GM23338 (cell line): Measurements from ENCODE around the gene MPC2. TPM values are rescaled to one million over a fixed set of nuclear protein-coding genes. Genes with fewer than 3 reads are reported as not detected.
A peak's percentile ranks its signal among the peaks of the same experiment; 100 is the strongest.

ENCODE experiments used
- ATAC-seq: fragments of 200-7000 bp; cut with Tn5 transposase; 3 replicates; pipeline ENCODE4 v1.9.1; 2020
- DNase-seq: peaks from one replicate; pipeline ENCODE4 v3.0.0-alpha.2; 2015; ENCODE audit warnings: low spot score
- H2AFZ ChIP-seq: fragments of 200-600 bp; sonication (generic); 2 replicates; pipeline ENCODE4 v1.8.0; 2016; ENCODE audit warnings: antibody characterized with exemption, mild to moderate bottlenecking, moderate library complexity
- H3F3A ChIP-seq: fragments of 200-600 bp; sonication (generic); replicated peaks from 2 replicates; pipeline ENCODE4 v1.8.0; 2017; ENCODE audit warnings: antibody characterized with exemption, mixed run types, low read depth
- H3K27ac ChIP-seq: fragments of 200-600 bp; sonication (generic); 2 replicates; pipeline ENCODE4 v1.6.1; 2016; ENCODE audit warnings: low read depth
- H3K27me3 ChIP-seq: fragments of 200-600 bp; sonication (generic); 2 replicates; pipeline ENCODE4 v1.8.0; 2016; ENCODE audit warnings: mild to moderate bottlenecking, mixed run types, moderate library complexity; ENCODE audit not compliant: insufficient read depth
- H3K36me3 ChIP-seq: fragments of 200-600 bp; sonication (generic); 2 replicates; pipeline ENCODE4 v1.8.0; 2016; ENCODE audit warnings: mild to moderate bottlenecking; ENCODE audit not compliant: insufficient read depth
- H3K4me1 ChIP-seq: fragments of 200-600 bp; sonication (generic); 2 replicates; pipeline ENCODE4 v1.8.0; 2016; ENCODE audit warnings: mild to moderate bottlenecking, moderate library complexity; ENCODE audit not compliant: insufficient read depth
- H3K4me2 ChIP-seq: fragments of 200-600 bp; sonication (generic); 2 replicates; pipeline ENCODE4 v1.7.1; 2017; ENCODE audit warnings: mixed run types
- H3K4me3 ChIP-seq: fragments of 200-600 bp; sonication (generic); 2 replicates; pipeline ENCODE4 v1.6.1; 2016; ENCODE audit warnings: mixed run types
- H3K79me2 ChIP-seq: fragments of 200-600 bp; sonication (generic); replicated peaks from 2 replicates; pipeline ENCODE4 v1.8.0; 2017; ENCODE audit warnings: mild to moderate bottlenecking; ENCODE audit not compliant: insufficient read depth
- H3K9me2 ChIP-seq: fragments of 200-600 bp; sonication (generic); 2 replicates; pipeline ENCODE4 v1.8.0; 2017; ENCODE audit not compliant: insufficient read depth
- H4K20me1 ChIP-seq: fragments of 200-600 bp; sonication (generic); replicated peaks from 2 replicates; pipeline ENCODE4 v1.8.0; 2017; ENCODE audit warnings: mild to moderate bottlenecking; ENCODE audit not compliant: insufficient read depth
- H3K27ac Mint-ChIP-seq: 2 replicates; pipeline ENCODE4 v1.8.0; 2020; ENCODE audit warnings: inconsistent platforms, mild to moderate bottlenecking, moderate library complexity, mixed read lengths
- H3K27me3 Mint-ChIP-seq: 3 replicates; pipeline ENCODE4 v1.8.0; 2022; ENCODE audit warnings: low read depth, mild to moderate bottlenecking, moderate library complexity, mixed read lengths, inconsistent platforms; ENCODE audit not compliant: insufficient read depth, poor library complexity
- H3K36me3 Mint-ChIP-seq: 3 replicates; pipeline ENCODE4 v1.8.0; 2021; ENCODE audit warnings: low read depth, mild to moderate bottlenecking, inconsistent platforms, moderate library complexity, mixed read lengths
- H3K4me1 Mint-ChIP-seq: 3 replicates; pipeline ENCODE4 v1.8.0; 2020; ENCODE audit warnings: mild to moderate bottlenecking, inconsistent platforms, mixed read lengths
- H3K4me3 Mint-ChIP-seq: 3 replicates; pipeline ENCODE4 v1.8.0; 2021; ENCODE audit warnings: moderate library complexity, mild to moderate bottlenecking, inconsistent platforms, mixed read lengths
- H3K9me3 Mint-ChIP-seq: 3 replicates; pipeline ENCODE4 v1.8.0; 2020; ENCODE audit warnings: moderate library complexity, mild to moderate bottlenecking, inconsistent platforms, mixed read lengths
- CREB1 ChIP-seq: fragments of 250-450 bp; sonication (Bioruptor Pico); IDR thresholded peaks from 2 replicates; pipeline ENCODE4 v1.5.0; 2020; ENCODE audit warnings: low read depth, mild to moderate bottlenecking, moderate library complexity
- CTCF ChIP-seq, 2 experiments: fragments of 200-600 bp in 1 of 2; sonication (generic) in 1 of 2; conservative IDR thresholded peaks; 2 replicates each; pipeline versions ENCODE4 v1.5.1 to v1.6.1; 2016 to 2017; ENCODE audit warnings: antibody characterized with exemption in 2 of 2, low read depth in 2 of 2, mild to moderate bottlenecking in 2 of 2, moderate library complexity in 1 of 2
- ETS1 ChIP-seq: IDR thresholded peaks from 2 replicates; pipeline ENCODE4 v1.6.1; 2016; ENCODE audit warnings: antibody characterized with exemption
- EZH2 ChIP-seq: fragments of 200-600 bp; sonication (generic); IDR thresholded peaks from one replicate; pipeline ENCODE4 v1.8.0; 2017; ENCODE audit warnings: antibody characterized with exemption, mild to moderate bottlenecking, low read depth; ENCODE audit not compliant: unreplicated experiment
- EZH2phosphoT487 ChIP-seq: fragments of 200-600 bp; sonication (generic); IDR thresholded peaks from one replicate; pipeline ENCODE4 v1.8.1; 2018; ENCODE audit warnings: antibody characterized with exemption; ENCODE audit not compliant: unreplicated experiment
- NANOG ChIP-seq: IDR thresholded peaks from 2 replicates; pipeline ENCODE4 v1.6.1; 2016; ENCODE audit warnings: antibody characterized with exemption, borderline replicate concordance
- REST ChIP-seq: IDR thresholded peaks from one replicate; pipeline ENCODE4 v1.6.1; 2018; ENCODE audit warnings: antibody characterized with exemption; ENCODE audit not compliant: unreplicated experiment
- STAT1 ChIP-seq: IDR thresholded peaks from one replicate; pipeline ENCODE4 v1.6.1; 2016; ENCODE audit warnings: antibody characterized with exemption; ENCODE audit not compliant: unreplicated experiment
- ZNF331 ChIP-seq: fragments of 250-450 bp; sonication (Bioruptor Pico); IDR thresholded peaks from 2 replicates; pipeline ENCODE4 v1.5.0; 2020; ENCODE audit warnings: low read depth, mild to moderate bottlenecking, moderate library complexity
- polyA plus RNA-seq: library from polyadenylated mRNA; unstranded; fragments of >200 nt; fragmentation: Nextera tagmentation; extraction: Ambion mirVana; gene quantifications from 2 replicates; pipeline ENCODE4 v1.2.1, GENCODE V29; 2016
- total RNA-seq: library from RNA; depleted of rRNA; stranded (reverse); fragments of >200 nt; shearing (Covaris generic); gene quantifications from 2 replicates; pipeline ENCODE4 v1.2.3, GENCODE V29; 2014

The MPC2 gene
- total and polyA plus RNA-seq, 2 experiments from 2014 or later: 21.6 to 76.9 TPM

GRCh38 chr1:167879508-167879907 lies 57.4 kb downstream of the MPC2 start:
- DNase-seq: no peak
- H3K27ac Mint-ChIP-seq: no peak overlapping the region
- no peak for ATAC-seq
- Histone ChIP-seq H3K9me2 (no peaks in the 10 kb centered on the region), H3K4me3 (no peak overlapping the region), H4K20me1 (no peaks in the 10 kb centered on the region), H3K27ac (no peak overlapping the region), H3K36me3 (no peaks in the 10 kb centered on the region), H2AFZ (no peak overlapping the region), H3K4me2 (no peak overlapping the region), H3F3A (no peaks in the 10 kb centered on the region), H3K79me2 (no peaks in the 10 kb centered on the region), H3K4me1 (peaks cover 11% of the 10 kb centered on the region; the same call in 1 of the 2 replicates), H3K27me3 (no peaks in the 10 kb centered on the region)
- TF ChIP-seq CREB1 (no peak), EZH2phosphoT487 (no peak), NANOG (no peak), REST (no peak), STAT1 (no peak), EZH2 (no peak), CTCF (conservative IDR thresholded peaks at IDR 0.05; ENCODE audit: low read depth in 2 of 2) (no peak), ZNF331 (CRISPR knock-in tag) (no peak)
- peaks cover 9% of the 10 kb centered on the region for H3K4me1 Mint-ChIP-seq
- no peaks in the 10 kb centered on the region for H3K27me3 Mint-ChIP-seq
- H3K36me3 Mint-ChIP-seq: no peaks in the 10 kb centered on the region
- no peaks in the 10 kb centered on the region for H3K9me3 Mint-ChIP-seq
- no peak overlapping the region for H3K4me3 Mint-ChIP-seq

GRCh38 chr1:167878372-167879160 lies 58.3 kb downstream of the MPC2 start:
- Histone ChIP-seq H2AFZ (no peak overlapping the region), H3K27me3 (no peaks in the 10 kb centered on the region), H3F3A (no peaks in the 10 kb centered on the region), H4K20me1 (no peaks in the 10 kb centered on the region), H3K4me2 (no peak overlapping the region), H3K4me1 (peaks cover 11% of the 10 kb centered on the region; the same call in 1 of the 2 replicates), H3K79me2 (no peaks in the 10 kb centered on the region), H3K36me3 (no peaks in the 10 kb centered on the region), H3K9me2 (no peaks in the 10 kb centered on the region), H3K27ac (no peak overlapping the region), H3K4me3 (no peak overlapping the region)
- TF ChIP-seq ETS1 (no peak), CTCF (conservative IDR thresholded peaks at IDR 0.05; ENCODE audit: low read depth in 2 of 2) (peak; percentile 13 to 25; a peak in 2 of 4 replicates)
- Mint-ChIP-seq H3K4me3 (no peak overlapping the region), H3K27ac (no peak overlapping the region), H3K4me1 (peaks cover 9% of the 10 kb centered on the region), H3K36me3 (no peaks in the 10 kb centered on the region), H3K27me3 (no peaks in the 10 kb centered on the region), H3K9me3 (no peaks in the 10 kb centered on the region)
- DNase-seq (peak; percentile 27), ATAC-seq (peak; percentile 63)
